Spinal cord (tissue), 10 donors: Measurements from ENCODE around the gene MOB3C. TPM values are rescaled to one million over a fixed set of nuclear protein-coding genes. Genes with fewer than 3 reads are reported as not detected.

Source experiments
- DNase-seq, 6 donors: peaks; one replicate each; pipeline versions ENCODE4 v3.0.0 to v3.0.0-alpha.2; 2013 to 2015; ENCODE audit warnings: low spot score in 6 of 6, low read depth in 4 of 6
- H3K27ac ChIP-seq: one replicate; pipeline ENCODE4 v1.5.1; 2013; ENCODE audit warnings: low read depth, low read length, control low read depth
- H3K27me3 ChIP-seq: one replicate; pipeline ENCODE4 v1.6.1; 2013; ENCODE audit warnings: low read length; ENCODE audit not compliant: control insufficient read depth, insufficient read depth
- H3K36me3 ChIP-seq: one replicate; pipeline ENCODE4 v1.6.1; 2013; ENCODE audit warnings: low read length; ENCODE audit not compliant: control insufficient read depth, insufficient read depth
- H3K4me1 ChIP-seq: one replicate; pipeline ENCODE4 v1.6.1; 2013; ENCODE audit warnings: low read length; ENCODE audit not compliant: control insufficient read depth, insufficient read depth
- H3K4me3 ChIP-seq: one replicate; pipeline ENCODE4 v1.5.1; 2013; ENCODE audit warnings: low read depth, low read length, control low read depth
- H3K9me3 ChIP-seq: one replicate; pipeline ENCODE4 v1.6.1; 2013; ENCODE audit warnings: low read length; ENCODE audit not compliant: control insufficient read depth, insufficient read depth
- WGBS: methylation state at CpG from one replicate; pipeline ENCODE4 v1.1.5; 2013; ENCODE audit warnings: missing lambda C conversion rate; ENCODE audit not compliant: insufficient coverage; 5-methylcytosine and 5-hydroxymethylcytosine counted together
- polyA plus RNA-seq, 2 donors: library from polyadenylated mRNA; unstranded; fragments of 120-200 nt; gene quantifications; one replicate each; pipeline ENCODE4 v1.2.1, GENCODE V29; 2013; ENCODE audit not compliant: insufficient read length in 2 of 2
- total RNA-seq, 2 donors: library from RNA; depleted of rRNA in 1 of 2; stranded (reverse); fragments of 120-200 nt in 1 of 2; fragments of >200 nt in 1 of 2; gene quantifications; one replicate each; pipeline versions ENCODE4 v1.2.3 to v1.2.4, GENCODE V29; 2013 to 2014
- donor health status: healthy.

The MOB3C gene
- total and polyA plus RNA-seq, 4 donors = 8.4 to 18.8 (median 9.7) TPM

DNA sequence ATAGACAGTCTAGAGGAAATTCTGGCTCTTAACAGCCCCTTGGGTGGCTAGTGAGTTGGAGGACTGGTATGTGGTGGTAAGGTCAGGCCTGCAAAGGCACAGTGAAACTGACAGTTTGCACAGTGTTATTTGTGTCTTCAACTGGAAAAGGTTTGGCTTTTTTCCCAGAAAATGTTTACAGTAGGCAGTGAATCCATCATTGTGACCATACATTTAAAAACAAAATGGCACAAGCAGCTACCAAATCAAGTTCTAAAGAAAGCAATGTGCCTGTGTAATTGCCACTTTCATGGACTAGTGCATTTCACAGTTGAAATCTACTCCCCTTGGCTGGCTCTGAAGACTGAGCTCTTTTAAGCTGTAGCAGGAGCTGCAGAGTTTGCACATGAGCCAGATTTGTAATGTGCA, 26.8 kb upstream of the MOB3C start:
- H3K9me3 ChIP-seq = peaks cover 4% of the 10 kb centered on the region
- peak in 5 of 6 donors; percentile 47 to 86 (median 52) for DNase-seq
- no peak overlapping the region for H3K27ac ChIP-seq
- no peaks in the 10 kb centered on the region for H3K27me3 ChIP-seq
- H3K4me1 ChIP-seq = no peaks in the 10 kb centered on the region
- no peak overlapping the region for H3K4me3 ChIP-seq
- H3K36me3 ChIP-seq = peaks cover 16% of the 10 kb centered on the region

GRCh38 chr1:46642115-46642680, 25.6 kb upstream of the MOB3C start:
- Histone ChIP-seq H3K36me3 (peaks cover 14% of the 10 kb centered on the region), H3K27ac (no peak overlapping the region), H3K4me1 (no peaks in the 10 kb centered on the region), H3K27me3 (no peaks in the 10 kb centered on the region), H3K9me3 (no peaks in the 10 kb centered on the region), H3K4me3 (no peak overlapping the region)
- DNase-seq = no peak

- Histone ChIP-seq H3K36me3 (peaks cover 24% of the 10 kb centered on the region), H3K4me3 (no peak overlapping the region), H3K27ac (no peak overlapping the region), H3K9me3 (no peaks in the 10 kb centered on the region), H3K27me3 (no peaks in the 10 kb centered on the region), H3K4me1 (no peaks in the 10 kb centered on the region)
- no CpG with 5 or more reads among the region's 1 CpG for WGBS
- DNase-seq = no peak
These were observed 22.9 kb upstream of the MOB3C start for GRCh38 chr1:46639547-46639946.

- DNase-seq = no peak
- H3K4me1 ChIP-seq = no peaks in the 10 kb centered on the region
- H3K9me3 ChIP-seq = no peaks in the 10 kb centered on the region
- H3K27me3 ChIP-seq = no peaks in the 10 kb centered on the region
- no peak overlapping the region for H3K27ac ChIP-seq
- H3K36me3 ChIP-seq = peaks cover 29% of the 10 kb centered on the region
- H3K4me3 ChIP-seq = no peak overlapping the region
These were observed 22.3 kb upstream of the MOB3C start for GRCh38 chr1:46638921-46639320.

GRCh38 chr1:46637444-46638083, 21.0 kb upstream of the MOB3C start:
- Histone ChIP-seq H3K4me1 (no peaks in the 10 kb centered on the region), H3K36me3 (peaks cover 29% of the 10 kb centered on the region), H3K27ac (no peak overlapping the region), H3K4me3 (no peak overlapping the region), H3K9me3 (no peaks in the 10 kb centered on the region), H3K27me3 (no peaks in the 10 kb centered on the region)
- WGBS = no CpG with 5 or more reads among the region's 2 CpGs
- no peak for DNase-seq

- H3K36me3 ChIP-seq = peaks cover 29% of the 10 kb centered on the region
- WGBS = 88% methylated on average over 1 of the region's 2 CpGs
- H3K27ac ChIP-seq = no peak overlapping the region
- H3K4me3 ChIP-seq = no peak overlapping the region
- no peaks in the 10 kb centered on the region for H3K9me3 ChIP-seq
- peak in 1 of 6 donors; percentile 27 for DNase-seq
- no peaks in the 10 kb centered on the region for H3K4me1 ChIP-seq
- H3K27me3 ChIP-seq = no peaks in the 10 kb centered on the region
These were observed 18.6 kb upstream of the MOB3C start for GRCh38 chr1:46635205-46635604.

DNA sequence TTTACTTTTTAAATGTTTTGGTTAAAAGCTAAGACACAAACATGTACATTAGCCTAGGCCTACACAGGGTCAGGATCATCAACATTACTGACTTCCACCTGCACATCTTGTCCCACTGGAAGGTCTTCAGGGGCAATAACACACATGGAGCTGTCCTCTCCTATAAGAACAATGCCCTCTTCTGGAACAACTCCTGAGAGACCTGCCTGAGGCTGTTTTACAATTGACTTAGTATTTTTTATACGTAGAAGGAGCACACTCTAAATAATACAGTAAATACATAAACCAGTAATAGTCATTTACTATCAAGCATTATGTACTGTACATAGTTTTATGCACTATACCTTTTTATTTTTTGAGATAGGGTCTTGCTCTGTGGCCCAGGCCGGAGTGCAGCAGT, 14.1 kb upstream of the MOB3C start:
- no peaks in the 10 kb centered on the region for H3K9me3 ChIP-seq
- no peak for DNase-seq
- no peaks in the 10 kb centered on the region for H3K4me1 ChIP-seq
- no peaks in the 10 kb centered on the region for H3K27me3 ChIP-seq
- H3K27ac ChIP-seq = no peak overlapping the region
- 100% methylated on average over 1 of the region's 2 CpGs for WGBS
- no peak overlapping the region for H3K4me3 ChIP-seq
- peaks cover 12% of the 10 kb centered on the region for H3K36me3 ChIP-seq

GRCh38 chr1:46623743-46624644, 7.4 kb upstream of the MOB3C start:
- H3K4me3 ChIP-seq = no peak overlapping the region
- peak in 2 of 6 donors; percentile 54 to 73 for DNase-seq
- H3K27ac ChIP-seq = peak overlapping the region; percentile 10
- no peaks in the 10 kb centered on the region for H3K27me3 ChIP-seq
- peaks cover 7% of the 10 kb centered on the region for H3K4me1 ChIP-seq
- H3K36me3 ChIP-seq = no peaks in the 10 kb centered on the region
- no peaks in the 10 kb centered on the region for H3K9me3 ChIP-seq
- 36% methylated on average over 3 of the region's 4 CpGs for WGBS

DNA sequence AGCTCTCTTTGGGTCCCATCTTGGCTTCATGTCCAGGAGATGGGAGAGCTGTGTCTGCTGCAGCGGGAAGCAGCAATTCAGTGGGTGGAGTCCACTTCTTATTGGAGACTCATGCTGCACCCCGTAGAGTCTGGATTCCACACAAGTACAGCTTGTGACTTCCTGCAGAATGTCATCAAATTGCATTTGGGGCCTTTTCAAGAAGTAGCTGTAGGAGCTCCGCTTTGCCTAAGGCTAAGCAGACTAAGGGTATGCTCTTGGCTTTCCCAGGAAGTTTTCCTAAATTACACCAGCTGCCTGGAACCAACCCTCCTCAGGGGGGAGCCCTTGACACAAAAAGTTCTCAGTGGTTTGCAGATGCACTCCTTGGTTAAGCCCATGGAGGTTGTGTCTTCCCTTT, 5.7 kb upstream of the MOB3C start:
- no peak overlapping the region for H3K27ac ChIP-seq
- peak in 1 of 6 donors; percentile 67 for DNase-seq

More for the DNA sequence above, 5.7 kb upstream of the MOB3C start:
- Histone ChIP-seq H3K4me3 (no peak overlapping the region), H3K4me1 (peaks cover 8% of the 10 kb centered on the region), H3K27me3 (no peaks in the 10 kb centered on the region), H3K36me3 (no peaks in the 10 kb centered on the region), H3K9me3 (no peaks in the 10 kb centered on the region)
- WGBS = 86% methylated on average over 3 of the region's 3 CpGs
